Sigmoid colon (tissue), 4 donors: ENCODE results near the gene VAMP8.

Source experiments
- POLR2A ChIP-seq, 2 donors: fragments of 450-650 bp; IDR thresholded peaks; one replicate each; pipeline ENCODE4 v1.6.1; 2016; ENCODE audit warnings: antibody characterized with exemption in 2 of 2, mild to moderate bottlenecking in 2 of 2, moderate library complexity in 2 of 2
- POLR2AphosphoS5 ChIP-seq, 4 donors: sonication (generic); formaldehyde crosslinking; IDR thresholded peaks; one replicate each; pipeline ENCODE4 v1.6.1; 2017; ENCODE audit warnings: antibody characterized with exemption in 4 of 4
- TF ChIP-seq, protein P1 (sequence below), 4 experiments: fragments of 450-650 bp in 3 of 4; fragments of 200-600 bp in 1 of 4; IDR thresholded peaks; one replicate each; pipeline ENCODE4 v1.5.1; 2016 to 2019; ENCODE audit warnings: antibody characterized with exemption in 4 of 4, mild to moderate bottlenecking in 3 of 4, moderate library complexity in 2 of 4

DNA sequence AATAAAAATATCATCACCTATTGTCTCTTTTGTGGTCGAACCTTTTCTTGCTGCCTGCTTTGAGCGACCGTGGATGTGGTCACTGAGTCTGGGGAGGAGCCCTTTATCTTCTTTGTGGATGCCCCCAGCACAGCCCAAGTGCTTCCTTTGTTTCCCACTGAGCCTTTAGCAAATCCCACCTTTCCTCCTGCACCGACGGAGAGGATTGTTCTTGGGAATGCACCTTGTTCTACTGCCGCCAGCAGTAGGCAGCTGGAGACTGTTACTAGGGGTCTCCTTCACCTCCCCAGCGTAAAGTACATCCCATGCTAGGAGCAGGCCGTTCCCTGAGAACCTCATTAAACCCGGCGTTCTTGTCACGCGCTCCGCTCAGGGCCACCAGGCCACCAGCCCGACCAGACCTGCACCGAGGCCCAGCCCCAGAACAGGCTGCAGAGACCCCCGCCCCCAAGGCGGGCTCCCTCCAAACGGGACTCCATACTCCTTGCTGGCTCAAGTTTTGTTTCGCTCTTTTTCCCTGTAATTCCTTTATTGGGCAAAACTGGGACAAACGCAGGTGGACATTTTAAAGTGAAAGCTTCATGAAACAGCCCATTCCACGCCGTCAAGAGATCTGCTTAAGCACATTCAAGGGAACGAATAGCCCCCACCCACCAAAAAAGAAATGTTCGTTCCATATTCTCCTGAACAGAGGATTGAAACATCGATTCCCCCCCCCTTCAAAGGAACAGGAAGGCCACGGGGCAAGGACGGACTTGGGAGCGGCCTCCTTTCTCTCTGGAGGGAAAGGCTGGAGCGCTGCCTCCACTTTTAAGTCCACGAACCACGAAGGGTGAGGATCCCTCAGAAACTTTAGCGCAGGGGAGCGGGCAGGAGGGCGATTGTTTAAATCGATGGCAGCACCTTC lies 39.5 kb upstream of the VAMP8 start:
- TF ChIP-seq POLR2A (IDR thresholded peaks at IDR 0.05) = peak; percentile 30 to 34
- TF ChIP-seq, protein P1, sequence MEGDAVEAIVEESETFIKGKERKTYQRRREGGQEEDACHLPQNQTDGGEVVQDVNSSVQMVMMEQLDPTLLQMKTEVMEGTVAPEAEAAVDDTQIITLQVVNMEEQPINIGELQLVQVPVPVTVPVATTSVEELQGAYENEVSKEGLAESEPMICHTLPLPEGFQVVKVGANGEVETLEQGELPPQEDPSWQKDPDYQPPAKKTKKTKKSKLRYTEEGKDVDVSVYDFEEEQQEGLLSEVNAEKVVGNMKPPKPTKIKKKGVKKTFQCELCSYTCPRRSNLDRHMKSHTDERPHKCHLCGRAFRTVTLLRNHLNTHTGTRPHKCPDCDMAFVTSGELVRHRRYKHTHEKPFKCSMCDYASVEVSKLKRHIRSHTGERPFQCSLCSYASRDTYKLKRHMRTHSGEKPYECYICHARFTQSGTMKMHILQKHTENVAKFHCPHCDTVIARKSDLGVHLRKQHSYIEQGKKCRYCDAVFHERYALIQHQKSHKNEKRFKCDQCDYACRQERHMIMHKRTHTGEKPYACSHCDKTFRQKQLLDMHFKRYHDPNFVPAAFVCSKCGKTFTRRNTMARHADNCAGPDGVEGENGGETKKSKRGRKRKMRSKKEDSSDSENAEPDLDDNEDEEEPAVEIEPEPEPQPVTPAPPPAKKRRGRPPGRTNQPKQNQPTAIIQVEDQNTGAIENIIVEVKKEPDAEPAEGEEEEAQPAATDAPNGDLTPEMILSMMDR (IDR thresholded peaks at IDR 0.05) = no peak
- TF ChIP-seq POLR2AphosphoS5 (IDR thresholded peaks at IDR 0.05) = peak; percentile 61 to 84 (median 70)
